Smooth muscle cell (in vitro differentiated cells): ENCODE results near the gene MAN1B1. TPM values are rescaled to one million over a fixed set of nuclear protein-coding genes. Genes with fewer than 3 reads are reported as not detected.

Experiments
- DNase-seq: peaks from one replicate; lab custom pipeline; 2025; ENCODE audit not compliant: unreplicated experiment; lab: John Stamatoyannopoulos, UW
- H2AFZ ChIP-seq: fragments of 200-600 bp; sonication (generic); 2 replicates; pipeline ENCODE4 v1.6.0; 2016; ENCODE audit warnings: antibody characterized with exemption, low read depth, mild to moderate bottlenecking
- H3F3A ChIP-seq: fragments of 200-600 bp; sonication (generic); 2 replicates; pipeline ENCODE4 v1.6.0; 2017; ENCODE audit warnings: antibody characterized with exemption, low read depth
- H3K27ac ChIP-seq: fragments of 200-600 bp; sonication (generic); 2 replicates; pipeline ENCODE4 v1.5.1; 2016; ENCODE audit warnings: low read depth, mild to moderate bottlenecking
- H3K27me3 ChIP-seq: fragments of 200-600 bp; sonication (generic); 2 replicates; pipeline ENCODE4 v1.6.1; 2016; ENCODE audit warnings: low read depth, mild to moderate bottlenecking
- H3K36me3 ChIP-seq: fragments of 200-600 bp; sonication (generic); 2 replicates; pipeline ENCODE4 v1.5.1; 2016; ENCODE audit warnings: low read depth
- H3K4me1 ChIP-seq: fragments of 200-600 bp; sonication (generic); 2 replicates; pipeline ENCODE4 v1.5.1; 2016; ENCODE audit warnings: low read depth
- H3K4me2 ChIP-seq: fragments of 200-600 bp; sonication (generic); 2 replicates; pipeline ENCODE4 v1.6.0; 2016; ENCODE audit warnings: mild to moderate bottlenecking
- H3K4me3 ChIP-seq: fragments of 200-600 bp; sonication (generic); 2 replicates; pipeline ENCODE4 v1.5.1; 2016; ENCODE audit warnings: mild to moderate bottlenecking
- H3K79me2 ChIP-seq: fragments of 200-600 bp; sonication (generic); 2 replicates; pipeline ENCODE4 v1.6.0; 2016; ENCODE audit warnings: low read depth, mild to moderate bottlenecking
- H3K9ac ChIP-seq: fragments of 200-600 bp; sonication (generic); 2 replicates; pipeline ENCODE4 v1.6.0; 2016; ENCODE audit warnings: low read depth
- H3K9me3 ChIP-seq: fragments of 200-600 bp; sonication (generic); replicated peaks from 2 replicates; pipeline ENCODE4 v1.5.1; 2016; ENCODE audit warnings: low read depth
- H4K20me1 ChIP-seq: fragments of 200-600 bp; sonication (generic); 2 replicates; pipeline ENCODE4 v1.6.0; 2016; ENCODE audit warnings: low read depth
- WGBS: methylation state at CpG from one replicate; pipeline ENCODE4 v1.1.7; 2016; ENCODE audit warnings: low lambda C conversion rate; 5-methylcytosine and 5-hydroxymethylcytosine counted together
- polyA plus RNA-seq: library from polyadenylated mRNA; unstranded; fragments of >200 nt; fragmentation: Nextera tagmentation; extraction: Ambion mirVana; gene quantifications from 2 replicates; pipeline ENCODE4 v1.2.1, GENCODE V29; 2016
- small RNA-seq: library from RNA; depleted of rRNA; stranded (forward); fragments of <200 nt; gene quantifications from one replicate; pipeline ENCODE3, GENCODE V24; 2014
- total RNA-seq: library from RNA; depleted of rRNA; stranded (reverse); fragments of >200 nt; gene quantifications from 2 replicates; pipeline ENCODE4 v1.2.3, GENCODE V29; 2014
- TF ChIP-seq, protein P1 (sequence below): fragments of 200-600 bp; sonication (generic); IDR thresholded peaks from 2 replicates; pipeline ENCODE4 v1.5.1; 2017; ENCODE audit warnings: borderline replicate concordance, mild to moderate bottlenecking, antibody characterized with exemption; ENCODE audit not compliant: insufficient read depth, poor library complexity, severe bottlenecking

The MAN1B1 gene
- total and polyA plus RNA-seq, 2 experiments from 2014 or later: 62.9 to 97.1 TPM

DNA sequence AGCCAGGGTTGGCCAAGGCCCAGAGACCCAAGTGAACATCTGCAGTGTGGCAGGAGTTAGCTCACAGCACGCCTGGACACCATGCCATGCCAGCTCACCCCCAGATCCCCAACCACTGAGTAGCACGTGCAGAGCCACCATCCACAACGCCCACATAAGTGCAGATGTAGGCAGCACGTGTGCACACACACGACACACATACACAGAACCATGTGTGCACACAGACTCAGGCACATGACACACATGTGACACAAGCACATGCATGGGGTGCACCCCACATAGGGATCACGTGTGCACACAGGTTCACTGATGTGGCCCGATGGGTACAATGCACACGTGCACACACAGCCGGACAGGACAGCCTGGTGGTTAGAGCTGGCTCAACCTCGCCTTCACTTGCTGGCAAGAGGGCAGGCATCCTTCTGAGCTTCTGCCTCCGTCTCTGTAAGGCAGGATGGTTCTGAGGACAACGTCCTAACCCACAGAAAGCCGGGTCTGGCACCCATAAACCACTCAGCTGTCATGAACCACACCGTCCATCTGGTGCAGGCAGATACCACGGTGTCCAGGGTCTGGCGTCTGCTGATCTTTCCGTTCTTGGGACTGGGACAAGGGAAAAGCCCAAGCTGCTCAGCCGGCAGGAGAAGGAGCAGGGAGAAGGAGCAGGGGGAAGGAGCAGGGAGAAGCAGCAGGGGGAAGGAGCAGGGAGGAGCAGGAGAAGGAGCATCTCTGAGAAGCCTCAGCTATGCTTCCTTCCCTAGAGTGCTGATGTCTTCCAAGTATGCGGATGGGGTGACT is 71.0 kb downstream of the MAN1B1 start:
- TF ChIP-seq, protein P1, sequence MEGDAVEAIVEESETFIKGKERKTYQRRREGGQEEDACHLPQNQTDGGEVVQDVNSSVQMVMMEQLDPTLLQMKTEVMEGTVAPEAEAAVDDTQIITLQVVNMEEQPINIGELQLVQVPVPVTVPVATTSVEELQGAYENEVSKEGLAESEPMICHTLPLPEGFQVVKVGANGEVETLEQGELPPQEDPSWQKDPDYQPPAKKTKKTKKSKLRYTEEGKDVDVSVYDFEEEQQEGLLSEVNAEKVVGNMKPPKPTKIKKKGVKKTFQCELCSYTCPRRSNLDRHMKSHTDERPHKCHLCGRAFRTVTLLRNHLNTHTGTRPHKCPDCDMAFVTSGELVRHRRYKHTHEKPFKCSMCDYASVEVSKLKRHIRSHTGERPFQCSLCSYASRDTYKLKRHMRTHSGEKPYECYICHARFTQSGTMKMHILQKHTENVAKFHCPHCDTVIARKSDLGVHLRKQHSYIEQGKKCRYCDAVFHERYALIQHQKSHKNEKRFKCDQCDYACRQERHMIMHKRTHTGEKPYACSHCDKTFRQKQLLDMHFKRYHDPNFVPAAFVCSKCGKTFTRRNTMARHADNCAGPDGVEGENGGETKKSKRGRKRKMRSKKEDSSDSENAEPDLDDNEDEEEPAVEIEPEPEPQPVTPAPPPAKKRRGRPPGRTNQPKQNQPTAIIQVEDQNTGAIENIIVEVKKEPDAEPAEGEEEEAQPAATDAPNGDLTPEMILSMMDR: no peak
- Histone ChIP-seq H4K20me1 (no peaks in the 10 kb centered on the region), H3K9me3 (no peaks in the 10 kb centered on the region), H3K4me1 (no peaks in the 10 kb centered on the region), H3K79me2 (no peaks in the 10 kb centered on the region), H3K4me2 (no peak overlapping the region), H3F3A (no peaks in the 10 kb centered on the region), H3K36me3 (no peaks in the 10 kb centered on the region), H3K4me3 (no peak overlapping the region), H2AFZ (no peak overlapping the region), H3K27me3 (peaks cover 74% of the 10 kb centered on the region), H3K27ac (no peak overlapping the region), H3K9ac (no peak overlapping the region)
- DNase-seq: no peak
- WGBS: 78% methylated on average over 19 of the region's 19 CpGs

- H3K9me3 ChIP-seq: no peaks in the 10 kb centered on the region
- no peaks in the 10 kb centered on the region for H3K79me2 ChIP-seq
- TF ChIP-seq, protein P1: no peak
- no peak overlapping the region for H3K27ac ChIP-seq
- H3K4me1 ChIP-seq: no peaks in the 10 kb centered on the region
- H3K27me3 ChIP-seq: peaks cover 82% of the 10 kb centered on the region
- no peak overlapping the region for H3K4me2 ChIP-seq
- no peak overlapping the region for H3K4me3 ChIP-seq
- H2AFZ ChIP-seq: no peak overlapping the region
- 64% methylated on average over 3 of the region's 4 CpGs for WGBS
- DNase-seq: no peak
- H3F3A ChIP-seq: no peaks in the 10 kb centered on the region
- H3K9ac ChIP-seq: no peak overlapping the region
- no peaks in the 10 kb centered on the region for H4K20me1 ChIP-seq
- no peaks in the 10 kb centered on the region for H3K36me3 ChIP-seq
Measured at GRCh38 chr9:137158625-137159024, 71.8 kb downstream of the MAN1B1 start.

Small RNAs within 50 kb of the gene (small RNA-seq; reads per million reads assigned to genes)
- not detected for gene RF00153

Other genes with a start within 250 kb of the MAN1B1 start
Only the 30 nearest of the 36 such genes appear.
- gene FBXW5, start 142.2 kb upstream of the MAN1B1 start, total RNA-seq: 70.5 and 103 TPM in 2 replicates
- gene FBXW5, start 142.2 kb upstream of the MAN1B1 start, polyA plus RNA-seq: 105 and 109 TPM in 2 replicates
- not detected in 2 replicates for gene C8G, start 141.7 kb upstream of the MAN1B1 start, total RNA-seq
- gene C8G, start 141.7 kb upstream of the MAN1B1 start, polyA plus RNA-seq: 1.4 TPM in 1 of 2 replicates, not detected in the other
- gene LCN12, start 134.7 kb upstream of the MAN1B1 start, total RNA-seq: not detected in 2 replicates
- gene LCN12, start 134.7 kb upstream of the MAN1B1 start, polyA plus RNA-seq: not detected in 2 replicates
- gene PTGDS, start 109.5 kb upstream of the MAN1B1 start, total RNA-seq: 119 and 145 TPM in 2 replicates
- gene PTGDS, start 109.5 kb upstream of the MAN1B1 start, polyA plus RNA-seq: 597 and 611 TPM in 2 replicates
- 0.67 and 1.1 TPM in 2 replicates for gene LCNL1, start 104.0 kb upstream of the MAN1B1 start, total RNA-seq
- gene LCNL1, start 104.0 kb upstream of the MAN1B1 start, polyA plus RNA-seq: 0.85 and 0.89 TPM in 2 replicates
- gene PAXX, start 94.6 kb upstream of the MAN1B1 start, total RNA-seq: 27.4 and 29.0 TPM in 2 replicates
- gene PAXX, start 94.6 kb upstream of the MAN1B1 start, polyA plus RNA-seq: 61.4 and 62.0 TPM in 2 replicates
- gene CLIC3, start 90.4 kb upstream of the MAN1B1 start, total RNA-seq: 15.2 and 36.8 TPM in 2 replicates
- gene CLIC3, start 90.4 kb upstream of the MAN1B1 start, polyA plus RNA-seq: 43.9 and 69.9 TPM in 2 replicates
- 15.9 and 23.0 TPM in 2 replicates for gene ABCA2, start 58.7 kb upstream of the MAN1B1 start, total RNA-seq
- gene ABCA2, start 58.7 kb upstream of the MAN1B1 start, polyA plus RNA-seq: 26.2 and 29.0 TPM in 2 replicates
- not detected in 2 replicates for gene FUT7, start 54.9 kb upstream of the MAN1B1 start, total RNA-seq
- 0.51 TPM in 1 of 2 replicates, not detected in the other for gene FUT7, start 54.9 kb upstream of the MAN1B1 start, polyA plus RNA-seq
- gene NPDC1, start 40.8 kb upstream of the MAN1B1 start, total RNA-seq: 5.9 and 9.9 TPM in 2 replicates
- gene NPDC1, start 40.8 kb upstream of the MAN1B1 start, polyA plus RNA-seq: 19.3 and 38.8 TPM in 2 replicates
- not detected in 2 replicates for gene ENTPD2, start 32.9 kb upstream of the MAN1B1 start, total RNA-seq
- gene ENTPD2, start 32.9 kb upstream of the MAN1B1 start, polyA plus RNA-seq: 0.30 and 0.78 TPM in 2 replicates
- 1.9 and 2.1 TPM in 2 replicates for gene SAPCD2, start 16.4 kb upstream of the MAN1B1 start, total RNA-seq
- gene SAPCD2, start 16.4 kb upstream of the MAN1B1 start, polyA plus RNA-seq: 3.9 and 5.0 TPM in 2 replicates
- 5.8 and 7.2 TPM in 2 replicates for gene UAP1L1, start 9.5 kb upstream of the MAN1B1 start, total RNA-seq
- gene UAP1L1, start 9.5 kb upstream of the MAN1B1 start, polyA plus RNA-seq: 22.5 and 23.8 TPM in 2 replicates
- 50.6 and 51.4 TPM in 2 replicates for gene DPP7, start 27.7 kb downstream of the MAN1B1 start, total RNA-seq
- gene DPP7, start 27.7 kb downstream of the MAN1B1 start, polyA plus RNA-seq: 170 and 171 TPM in 2 replicates
- gene GRIN1, start 52.2 kb downstream of the MAN1B1 start, total RNA-seq: not detected in 2 replicates
- 0.44 TPM in 1 of 2 replicates, not detected in the other for gene GRIN1, start 52.2 kb downstream of the MAN1B1 start, polyA plus RNA-seq
- gene LRRC26, start 83.1 kb downstream of the MAN1B1 start, total RNA-seq: not detected in 2 replicates
- gene LRRC26, start 83.1 kb downstream of the MAN1B1 start, polyA plus RNA-seq: not detected in 2 replicates
- not detected in 2 replicates for gene TMEM210, start 85.1 kb downstream of the MAN1B1 start, total RNA-seq
- not detected in 2 replicates for gene TMEM210, start 85.1 kb downstream of the MAN1B1 start, polyA plus RNA-seq
- gene ANAPC2, start 101.6 kb downstream of the MAN1B1 start, total RNA-seq: 12.6 and 16.3 TPM in 2 replicates
- gene ANAPC2, start 101.6 kb downstream of the MAN1B1 start, polyA plus RNA-seq: 6.6 and 17.6 TPM in 2 replicates
- 32.7 and 69.5 TPM in 2 replicates for gene SSNA1, start 101.7 kb downstream of the MAN1B1 start, total RNA-seq
- 84.9 and 94.1 TPM in 2 replicates for gene SSNA1, start 101.7 kb downstream of the MAN1B1 start, polyA plus RNA-seq
- gene TPRN, start 113.8 kb downstream of the MAN1B1 start, total RNA-seq: 4.0 and 6.9 TPM in 2 replicates
- gene TPRN, start 113.8 kb downstream of the MAN1B1 start, polyA plus RNA-seq: 15.0 and 19.0 TPM in 2 replicates
- gene TMEM203, start 118.7 kb downstream of the MAN1B1 start, total RNA-seq: 30.2 and 31.0 TPM in 2 replicates
- 53.0 and 55.1 TPM in 2 replicates for gene TMEM203, start 118.7 kb downstream of the MAN1B1 start, polyA plus RNA-seq
- 3.2 and 6.5 TPM in 2 replicates for gene NDOR1, start 118.7 kb downstream of the MAN1B1 start, total RNA-seq
- gene NDOR1, start 118.7 kb downstream of the MAN1B1 start, polyA plus RNA-seq: 7.7 and 12.5 TPM in 2 replicates
- gene RNF208, start 135.3 kb downstream of the MAN1B1 start, total RNA-seq: 0.36 and 0.49 TPM in 2 replicates
- 1.4 and 1.9 TPM in 2 replicates for gene RNF208, start 135.3 kb downstream of the MAN1B1 start, polyA plus RNA-seq
- gene CYSRT1, start 138.2 kb downstream of the MAN1B1 start, total RNA-seq: 2.2 and 2.3 TPM in 2 replicates
- 1.3 and 2.4 TPM in 2 replicates for gene CYSRT1, start 138.2 kb downstream of the MAN1B1 start, polyA plus RNA-seq
- gene RNF224, start 140.5 kb downstream of the MAN1B1 start, total RNA-seq: not detected in 2 replicates
- not detected in 2 replicates for gene RNF224, start 140.5 kb downstream of the MAN1B1 start, polyA plus RNA-seq
- gene SLC34A3, start 143.9 kb downstream of the MAN1B1 start, total RNA-seq: not detected in 2 replicates
- gene SLC34A3, start 143.9 kb downstream of the MAN1B1 start, polyA plus RNA-seq: not detected in 2 replicates
- gene TUBB4B, start 154.3 kb downstream of the MAN1B1 start, total RNA-seq: 154 and 164 TPM in 2 replicates
- 317 and 331 TPM in 2 replicates for gene TUBB4B, start 154.3 kb downstream of the MAN1B1 start, polyA plus RNA-seq
- not detected in 2 replicates for gene STPG3, start 164.3 kb downstream of the MAN1B1 start, total RNA-seq
- not detected in 2 replicates for gene STPG3, start 164.3 kb downstream of the MAN1B1 start, polyA plus RNA-seq
- 23.3 and 31.8 TPM in 2 replicates for gene NELFB, start 168.3 kb downstream of the MAN1B1 start, total RNA-seq
- 60.9 and 66.6 TPM in 2 replicates for gene NELFB, start 168.3 kb downstream of the MAN1B1 start, polyA plus RNA-seq
- 4.6 and 6.3 TPM in 2 replicates for gene TOR4A, start 190.7 kb downstream of the MAN1B1 start, total RNA-seq
- 5.5 and 10.7 TPM in 2 replicates for gene TOR4A, start 190.7 kb downstream of the MAN1B1 start, polyA plus RNA-seq